HS-5 (cell line): ENCODE measurements around the gene LELP1.
"Not testable (repeated sequence)": the region's sequence is repeated elsewhere in the genome, so short reads cannot be mapped to it uniquely, and the experiment has no call there.

Experiments used
- DNase-seq: peaks from one replicate; pipeline ENCODE4 v3.0.0-alpha.2; 2012; ENCODE audit warnings: low read depth

The LELP1 gene

DNA sequence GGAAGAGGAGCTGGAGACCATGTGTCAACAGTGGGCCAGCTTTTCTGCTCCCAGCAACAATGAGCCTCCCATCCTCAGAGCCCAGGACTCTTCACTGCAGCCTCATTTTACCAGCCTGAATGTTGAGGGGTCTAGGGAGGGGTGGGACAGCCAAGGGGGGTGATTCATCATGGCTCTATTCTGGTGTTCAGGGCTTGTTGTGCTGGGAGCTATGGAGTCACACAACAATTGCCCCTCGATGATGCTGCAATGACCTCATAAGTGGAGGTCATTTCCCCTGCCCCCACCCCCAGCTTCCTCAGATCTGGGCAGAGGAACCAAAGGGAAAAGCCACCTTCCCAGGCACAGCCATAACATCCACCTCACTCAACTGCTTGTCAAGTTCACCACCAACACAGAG is at the start of gene LELP1:
Gene LELP1, plus strand, starts transcription at position 301 of the 400 bp plus-strand sequence. CDS start 1,278 bp downstream, outside the sequence.
- no peak for DNase-seq

GRCh38 chr1:153155541-153155940 is 47.7 kb upstream of the LELP1 start:
- DNase-seq, result no peak

GRCh38 chr1:153168686-153169085 is 34.5 kb upstream of the LELP1 start:
- DNase-seq, result no peak

DNA sequence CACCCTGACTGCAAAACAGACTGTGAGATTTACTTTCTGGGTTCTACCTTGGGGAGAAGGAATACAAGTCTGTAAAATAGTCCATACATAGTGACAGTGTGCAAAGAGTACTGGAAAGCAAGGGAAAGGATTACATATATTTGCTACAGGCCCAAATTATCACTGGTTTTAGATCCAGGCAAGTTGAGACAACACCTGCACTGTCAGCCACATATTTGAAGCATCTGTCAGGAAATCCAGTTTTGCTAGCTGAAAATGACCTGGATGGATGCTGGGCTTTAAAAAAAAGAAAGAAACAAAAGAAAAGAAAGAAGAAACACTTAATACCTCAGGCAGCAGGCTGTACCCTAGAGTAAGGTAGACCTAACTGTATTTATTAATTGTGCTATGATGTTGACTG is 28.6 kb upstream of the LELP1 start:
- no peak for DNase-seq

GRCh38 chr1:153178922-153179321 is 24.3 kb upstream of the LELP1 start:
- DNase-seq, result no peak

DNA sequence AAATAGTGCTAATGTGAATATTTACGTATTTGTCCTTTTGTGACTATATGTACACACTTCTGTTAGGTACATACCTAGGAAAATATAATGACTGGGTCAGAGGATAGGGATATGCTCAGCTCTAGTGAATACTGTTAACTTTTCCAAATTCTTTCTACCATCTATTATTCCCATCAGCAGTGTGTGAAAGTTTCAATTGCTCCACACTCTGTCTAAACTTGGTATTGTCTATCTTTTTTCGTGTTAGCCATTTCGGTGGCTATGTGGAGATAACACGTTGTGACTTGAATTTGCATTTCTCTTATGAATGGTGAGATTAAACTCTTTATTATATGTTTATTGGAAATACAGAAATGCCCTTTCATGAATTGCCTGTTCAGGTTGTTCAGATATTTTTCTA is 22.7 kb upstream of the LELP1 start:
- no peak for DNase-seq

- DNase-seq, result not testable (repeated sequence)
Observed at GRCh38 chr1:153188301-153188700, 14.9 kb upstream of the LELP1 start.

DNA sequence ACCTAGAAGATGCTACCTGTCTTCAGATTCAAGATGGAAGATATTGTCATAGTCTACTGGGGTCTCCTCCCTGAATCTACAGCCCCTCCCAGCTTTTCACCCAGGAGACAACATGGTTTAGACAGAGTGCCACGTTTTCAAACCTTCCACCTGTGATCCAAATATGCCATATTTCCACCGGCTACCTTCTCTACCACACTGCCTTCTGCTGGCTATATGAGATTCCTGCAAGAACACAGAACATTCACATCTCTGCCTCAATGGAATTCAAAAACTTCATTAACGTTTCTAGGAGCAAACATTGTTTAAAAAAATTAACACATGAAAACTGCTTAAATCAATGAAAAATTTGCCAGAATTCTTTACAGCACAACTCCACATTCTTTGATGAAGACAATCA is 12.9 kb upstream of the LELP1 start:
- DNase-seq, result no peak

DNA sequence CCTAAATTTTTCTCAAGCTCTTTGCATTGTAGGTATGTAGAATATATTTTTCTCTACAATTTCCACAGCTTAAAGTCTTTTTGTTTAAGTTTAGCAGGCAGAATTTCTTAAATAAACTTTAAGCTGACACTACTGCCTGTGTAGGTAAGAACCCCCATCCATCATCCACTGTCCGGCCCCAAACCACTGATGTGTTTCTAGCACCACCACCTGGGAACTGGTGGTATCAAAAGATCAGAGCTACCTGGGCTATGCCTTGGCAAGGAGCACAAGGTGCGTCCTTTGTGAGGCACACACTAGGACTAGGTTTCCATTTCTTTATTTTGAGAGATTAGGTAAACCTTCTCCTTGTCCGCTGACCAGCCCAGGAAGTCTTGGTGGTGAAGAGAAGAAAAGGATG is 10.5 kb upstream of the LELP1 start:
- no peak for DNase-seq

DNA sequence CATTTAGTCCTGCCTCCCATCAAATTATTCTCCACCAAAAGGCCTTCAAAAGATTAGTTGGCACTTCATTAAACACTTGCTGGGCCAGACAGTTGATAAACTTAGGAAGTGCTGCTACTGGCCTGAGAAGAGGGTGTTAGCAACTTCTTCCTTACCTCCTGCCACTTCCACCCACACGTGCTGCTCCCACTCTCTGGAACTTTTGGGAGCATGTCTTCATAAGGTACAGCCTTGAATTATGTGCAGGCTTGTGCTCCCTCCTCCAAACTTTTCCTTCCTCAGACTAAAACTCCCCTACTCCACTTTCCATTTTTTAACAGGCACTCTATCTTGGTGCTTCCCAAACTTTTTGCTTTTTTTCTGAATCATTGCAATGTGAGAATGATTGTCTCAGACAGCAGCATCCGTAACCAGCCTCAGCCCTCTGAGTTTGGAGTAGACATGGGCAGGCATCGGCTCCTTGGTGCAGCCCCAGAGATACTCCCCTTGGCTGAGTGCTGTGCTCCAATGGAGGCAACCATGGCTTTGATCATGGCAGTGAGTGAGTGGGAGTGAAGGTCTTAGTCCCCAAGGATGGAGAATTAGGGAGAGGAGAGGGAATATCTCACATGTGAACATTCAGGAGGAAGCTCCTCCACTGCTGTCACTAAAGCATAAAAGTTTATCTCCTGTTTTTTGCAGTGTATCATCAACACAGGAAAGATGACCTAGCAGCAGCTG is 8.7 kb upstream of the LELP1 start:
- DNase-seq, result no peak

DNA sequence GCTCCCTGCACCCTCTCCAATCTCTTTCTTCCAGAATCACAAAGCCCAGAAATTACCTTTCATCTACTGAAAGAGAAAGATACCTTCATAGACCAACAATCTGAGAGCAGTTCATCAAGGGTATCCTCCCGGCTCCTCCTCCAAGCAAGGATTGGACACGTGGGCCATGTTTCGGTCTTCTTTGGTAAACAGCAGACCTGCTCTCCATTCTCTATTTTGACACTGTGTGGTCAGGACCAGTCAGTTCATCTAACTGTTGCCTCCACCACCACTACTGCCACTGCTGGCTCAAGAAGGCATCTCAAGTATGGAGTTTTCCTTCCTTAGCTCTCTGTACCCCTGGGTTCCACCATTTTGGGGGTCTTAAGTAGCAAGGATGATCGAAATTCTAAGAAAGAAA is 8.0 kb upstream of the LELP1 start:
- DNase-seq, result no peak

DNA sequence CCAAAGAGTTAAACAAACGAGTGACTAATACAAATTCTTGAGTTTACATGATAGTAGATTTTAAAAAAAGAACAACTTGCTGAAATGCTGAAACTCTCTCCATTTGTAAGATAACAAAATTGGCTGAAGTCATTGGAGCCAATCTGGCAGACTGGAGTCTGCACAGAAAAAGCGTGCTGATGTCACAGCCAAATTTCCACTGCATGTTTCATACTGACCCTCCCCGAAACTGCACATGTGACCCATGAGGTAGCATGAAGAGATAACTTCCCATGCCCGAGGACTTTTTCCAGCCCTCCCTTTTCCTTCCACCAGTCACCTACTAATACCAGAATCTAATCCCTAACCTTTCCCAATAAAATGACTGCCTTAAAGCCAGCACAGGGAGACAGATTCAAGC is 1.2 kb upstream of the LELP1 start:
- DNase-seq, result no peak

GRCh38 chr1:153206631-153207030 is 3.4 kb downstream of the LELP1 start:
- no peak for DNase-seq

DNA sequence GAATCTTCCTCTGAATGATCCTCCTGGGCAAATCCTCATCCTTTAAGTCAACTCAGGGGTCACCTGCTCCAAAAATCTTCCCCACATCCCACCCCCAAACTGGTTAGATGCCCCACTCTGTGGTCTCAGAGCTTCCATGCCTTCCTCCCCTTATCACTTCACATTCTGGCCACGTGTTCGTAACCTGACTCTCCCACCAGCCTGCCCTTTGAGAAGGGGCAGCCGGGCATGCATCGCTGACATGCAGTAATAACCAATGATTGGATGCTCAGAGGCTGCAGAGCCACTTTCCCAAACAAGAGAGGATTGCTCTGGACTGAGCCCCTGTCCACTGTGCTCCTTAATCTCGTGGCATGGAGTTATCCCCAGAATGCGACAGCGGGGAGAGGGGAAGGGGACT is 7.0 kb downstream of the LELP1 start:
- no peak for DNase-seq

DNA sequence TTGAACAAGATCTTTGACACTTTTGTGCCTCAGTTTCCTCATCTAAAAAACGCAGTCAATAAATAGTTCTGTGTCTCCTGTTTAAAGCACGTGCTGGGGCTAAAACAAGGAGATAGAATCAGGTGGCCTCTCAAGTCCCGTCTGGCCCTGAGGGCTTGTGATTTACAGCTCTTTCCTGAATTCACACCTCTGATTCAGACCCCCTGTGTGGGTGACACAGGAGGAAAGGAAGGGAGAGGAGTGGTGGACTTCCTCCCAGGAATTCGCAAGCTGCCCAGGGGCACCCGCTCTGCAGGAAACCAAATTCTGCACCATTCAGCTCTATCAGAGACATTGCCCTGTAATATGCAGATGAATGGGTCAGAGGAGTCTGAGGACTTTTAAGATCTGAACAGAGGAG is 9.0 kb downstream of the LELP1 start:
- DNase-seq, result no peak

DNA sequence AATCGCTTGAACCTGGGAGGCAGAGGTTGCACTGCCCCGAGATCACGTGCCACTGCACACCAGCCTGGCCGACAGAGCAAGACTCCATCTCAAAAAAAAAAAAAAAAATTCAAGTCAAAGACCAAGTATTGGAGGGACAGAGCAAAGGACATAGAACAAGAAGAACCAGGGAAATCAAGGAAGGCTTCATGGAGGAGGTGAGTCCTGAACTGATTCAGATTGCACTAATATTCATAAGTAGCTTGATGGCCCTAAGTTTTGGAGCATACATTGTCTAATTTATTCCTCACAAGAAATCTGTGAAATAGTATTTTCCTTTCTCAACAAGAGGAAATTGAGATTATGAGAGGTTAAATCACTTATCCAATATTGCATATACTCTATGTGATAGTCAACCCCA is 10.3 kb downstream of the LELP1 start:
- no peak for DNase-seq

DNA sequence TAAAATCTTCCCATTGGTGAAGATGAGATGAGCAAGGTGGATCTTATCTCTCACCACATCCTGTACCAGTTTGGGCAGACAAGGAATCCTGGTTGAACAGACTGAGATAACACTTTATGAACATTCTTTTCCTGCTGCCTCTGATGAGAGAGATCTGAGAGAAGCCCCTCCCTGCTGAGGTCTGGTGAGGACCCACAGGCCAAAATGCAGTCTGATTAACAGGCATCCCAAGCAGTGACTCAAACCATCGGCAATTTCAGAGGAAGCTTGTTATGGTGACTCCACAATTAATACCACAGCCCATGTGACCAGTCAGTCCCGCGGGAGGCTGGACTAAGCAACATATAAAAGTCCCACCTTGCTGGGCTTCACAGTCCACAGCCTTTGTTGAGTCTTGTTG is 14.0 kb downstream of the LELP1 start, which contains the start of gene PRR9:
Gene PRR9, plus strand, starts transcription at position 373 of the 400 bp plus-strand sequence. CDS start 561 bp downstream, outside the sequence.
- DNase-seq, result peak; percentile 6

- no peak for DNase-seq
Observed at GRCh38 chr1:153217744-153218416, 14.7 kb downstream of the LELP1 start.

DNA sequence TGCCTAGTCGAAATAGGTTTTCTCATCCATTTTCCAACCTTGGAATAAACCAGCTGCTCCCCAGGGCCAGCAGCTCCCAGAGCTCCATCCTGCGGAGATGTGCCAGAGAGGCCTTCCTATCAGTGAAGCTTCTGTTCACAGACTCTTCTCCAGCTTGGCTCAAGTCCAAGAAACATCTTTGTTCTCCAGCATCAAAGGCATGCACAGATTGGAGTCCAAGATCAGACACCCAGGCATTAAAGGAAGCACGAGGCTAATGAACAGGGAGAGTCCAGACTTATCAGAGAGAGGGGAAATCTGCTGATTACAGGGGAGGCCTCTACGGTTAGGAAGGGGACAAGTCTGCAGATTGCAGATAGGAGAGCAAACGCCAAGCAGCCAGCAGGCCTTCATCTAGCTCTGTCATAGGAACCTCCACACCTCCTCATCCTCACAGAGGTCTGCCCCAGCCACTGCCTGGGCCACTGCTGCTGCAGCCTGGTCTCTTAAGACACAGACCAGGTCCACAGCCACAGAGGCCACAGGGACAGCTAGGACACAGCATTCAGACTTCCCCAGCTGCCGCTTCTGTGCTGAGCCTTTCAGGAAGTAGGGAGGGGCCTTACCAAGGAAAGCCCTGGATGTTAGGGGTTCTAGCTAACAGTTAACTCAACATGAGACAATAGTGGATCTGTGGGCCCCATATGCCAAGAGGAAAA is 17.5 kb downstream of the LELP1 start:
- DNase-seq, result no peak

- DNase-seq, result peak; percentile 11
Observed at GRCh38 chr1:153223040-153223891, 20.0 kb downstream of the LELP1 start.

GRCh38 chr1:153227810-153228209 is 24.6 kb downstream of the LELP1 start:
- DNase-seq, result no peak

DNA sequence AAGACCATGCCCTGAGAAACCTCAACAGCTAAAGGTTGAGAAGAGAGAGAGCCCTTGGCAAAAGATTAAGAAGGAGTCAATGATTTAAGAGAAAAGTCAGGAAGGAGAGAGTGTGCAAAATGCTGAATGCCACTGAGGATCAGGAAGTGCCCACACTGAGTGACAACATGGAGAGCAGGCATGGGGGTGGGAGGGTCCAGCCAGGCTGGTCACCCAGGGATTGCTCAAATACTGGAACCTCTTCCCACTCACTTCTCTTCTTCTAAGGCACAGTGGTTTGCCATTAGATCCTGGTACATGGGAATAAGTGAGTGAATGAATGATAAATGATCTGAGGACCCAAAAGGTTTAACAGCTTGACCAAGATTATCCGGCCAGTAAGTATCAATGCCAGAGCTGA is 25.3 kb downstream of the LELP1 start:
- DNase-seq, result no peak
